Peyer's patch (tissue), 4 donors: ENCODE data around the gene ATP9B. TPM values are rescaled to one million over a fixed set of nuclear protein-coding genes. Genes with fewer than 3 reads are reported as not detected.

Experiments
- DNase-seq, 3 donors: peaks; one replicate each; pipeline ENCODE4 v3.0.0-alpha.2; 2017 to 2019
- H3K27ac ChIP-seq, 4 donors: fragments of 200-600 bp; sonication (generic); one replicate each; pipeline ENCODE4 v1.5.1; 2016 to 2019
- H3K27me3 ChIP-seq, 2 donors: fragments of 200-600 bp; sonication (generic); one replicate each; pipeline ENCODE4 v1.5.1; 2019
- H3K36me3 ChIP-seq, 3 donors: fragments of 200-600 bp; sonication (generic); one replicate each; pipeline ENCODE4 v1.5.1; 2016 to 2019
- H3K4me1 ChIP-seq, 4 donors: fragments of 200-600 bp; sonication (generic); one replicate each; pipeline ENCODE4 v1.5.1; 2016 to 2019
- H3K4me3 ChIP-seq, 4 donors: fragments of 200-600 bp; sonication (generic); 1 replicate in 3 of 4; 2 replicates in 1 of 4; pipeline ENCODE4 v1.5.1; 2016 to 2019; ENCODE audit warnings: mild to moderate bottlenecking in 1 of 4
- H3K9me3 ChIP-seq, 4 donors: fragments of 200-600 bp; sonication (generic); one replicate each; pipeline ENCODE4 v1.5.1; 2016 to 2019; ENCODE audit warnings: mild to moderate bottlenecking in 1 of 4
- POLR2A ChIP-seq, 2 donors: fragments of 450-650 bp; IDR thresholded peaks; one replicate each; pipeline ENCODE4 v1.5.1; 2017; ENCODE audit warnings: antibody characterized with exemption in 2 of 2, mild to moderate bottlenecking in 2 of 2, moderate library complexity in 2 of 2
- total RNA-seq, 4 donors: library from RNA; depleted of rRNA; stranded (reverse); fragments of >200 nt; gene quantifications; one replicate each; pipeline ENCODE4 v1.1.0, GENCODE V29; 2016
- TF ChIP-seq, protein P1 (sequence below), 6 experiments: fragments of 450-650 bp in 4 of 6; fragments of 200-600 bp in 2 of 6; sonication (generic) in 1 of 6; IDR thresholded peaks; one replicate each; pipeline ENCODE4 v1.5.1; 2017 to 2019; ENCODE audit warnings: antibody characterized with exemption in 6 of 6, mild to moderate bottlenecking in 3 of 6, moderate library complexity in 1 of 6

The ATP9B gene
- total RNA-seq, 4 donors from 2014 or later, result 37.5 to 107 (median 61.9) TPM

DNA sequence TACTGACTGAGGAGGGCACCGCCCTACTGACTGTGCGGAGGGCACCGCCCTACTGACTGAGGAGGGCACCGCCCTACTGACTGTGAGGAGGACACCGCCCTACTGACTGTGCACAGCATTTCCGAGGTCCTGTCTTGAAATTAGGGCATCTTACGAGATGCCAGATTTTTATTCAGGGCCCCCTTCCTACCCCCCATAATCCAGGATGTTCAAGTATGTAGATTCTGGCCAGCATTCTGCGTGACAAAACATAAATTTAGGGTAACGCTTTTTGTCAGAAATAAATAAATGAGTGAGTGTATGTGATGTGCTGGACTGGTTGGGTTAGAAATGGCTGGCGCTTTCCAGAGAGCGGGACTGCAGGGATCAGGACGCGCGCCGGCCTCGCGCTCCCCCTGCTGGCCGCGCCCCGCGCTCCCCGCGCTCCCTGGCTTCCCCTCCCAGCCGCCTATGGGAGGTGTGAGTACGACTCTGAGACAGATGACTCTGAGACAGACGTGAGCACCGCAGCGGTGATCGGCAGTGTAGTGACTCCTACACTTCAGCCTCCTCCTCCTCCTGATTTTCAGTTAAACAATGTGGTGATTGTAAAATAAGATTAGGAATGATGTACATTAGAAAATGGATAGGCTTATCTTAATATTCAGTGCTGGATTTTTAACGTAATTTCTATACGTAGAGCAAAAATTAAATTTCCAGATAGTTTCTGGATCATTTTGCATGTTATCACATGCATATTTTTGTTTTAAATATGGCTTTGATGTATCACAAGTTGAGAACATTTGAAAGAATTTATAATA, 177.3 kb downstream of the ATP9B start:
- no peak for TF ChIP-seq POLR2A (IDR thresholded peaks at IDR 0.05)
- TF ChIP-seq, protein P1, sequence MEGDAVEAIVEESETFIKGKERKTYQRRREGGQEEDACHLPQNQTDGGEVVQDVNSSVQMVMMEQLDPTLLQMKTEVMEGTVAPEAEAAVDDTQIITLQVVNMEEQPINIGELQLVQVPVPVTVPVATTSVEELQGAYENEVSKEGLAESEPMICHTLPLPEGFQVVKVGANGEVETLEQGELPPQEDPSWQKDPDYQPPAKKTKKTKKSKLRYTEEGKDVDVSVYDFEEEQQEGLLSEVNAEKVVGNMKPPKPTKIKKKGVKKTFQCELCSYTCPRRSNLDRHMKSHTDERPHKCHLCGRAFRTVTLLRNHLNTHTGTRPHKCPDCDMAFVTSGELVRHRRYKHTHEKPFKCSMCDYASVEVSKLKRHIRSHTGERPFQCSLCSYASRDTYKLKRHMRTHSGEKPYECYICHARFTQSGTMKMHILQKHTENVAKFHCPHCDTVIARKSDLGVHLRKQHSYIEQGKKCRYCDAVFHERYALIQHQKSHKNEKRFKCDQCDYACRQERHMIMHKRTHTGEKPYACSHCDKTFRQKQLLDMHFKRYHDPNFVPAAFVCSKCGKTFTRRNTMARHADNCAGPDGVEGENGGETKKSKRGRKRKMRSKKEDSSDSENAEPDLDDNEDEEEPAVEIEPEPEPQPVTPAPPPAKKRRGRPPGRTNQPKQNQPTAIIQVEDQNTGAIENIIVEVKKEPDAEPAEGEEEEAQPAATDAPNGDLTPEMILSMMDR (IDR thresholded peaks at IDR 0.05), result peak; percentile 60 to 96 (median 82)
- no peaks in the 10 kb centered on the region for H3K27me3 ChIP-seq
- peak; percentile 48 to 77 (median 76) for DNase-seq
- H3K36me3 ChIP-seq, result no peaks in the 10 kb centered on the region
- H3K4me1 ChIP-seq, result no peaks in the 10 kb centered on the region
- H3K9me3 ChIP-seq, result no peaks in the 10 kb centered on the region
- H3K27ac ChIP-seq, result no peak overlapping the region
- no peak overlapping the region for H3K4me3 ChIP-seq

DNA sequence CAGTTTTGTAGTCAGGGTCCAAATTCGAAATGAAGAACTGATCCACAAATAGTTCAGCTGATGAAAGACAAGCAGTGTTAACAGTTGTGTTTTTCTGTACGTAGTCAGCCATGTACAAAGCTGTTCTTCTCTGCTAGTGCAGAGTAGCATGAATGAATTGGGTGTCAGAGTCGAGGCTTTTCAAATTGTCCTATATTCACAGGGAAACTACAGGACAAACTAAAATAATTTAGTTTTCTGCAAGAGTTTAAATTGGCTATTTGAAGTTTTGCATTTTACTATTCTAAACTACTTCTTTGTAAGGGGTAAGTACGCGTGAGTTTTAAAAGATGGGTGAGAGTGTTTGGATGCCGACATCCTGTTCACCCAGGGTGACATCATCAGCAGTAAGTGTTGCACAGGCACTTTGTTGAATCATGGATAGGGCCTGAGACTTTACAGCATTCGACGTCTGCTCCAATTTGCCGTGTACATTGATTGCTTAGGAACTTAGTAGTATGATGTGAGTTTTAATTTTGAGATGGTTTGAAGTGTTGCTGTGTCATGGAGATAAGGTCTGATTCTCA, 179.4 kb downstream of the ATP9B start:
- Histone ChIP-seq H3K36me3 (no peaks in the 10 kb centered on the region), H3K27me3 (no peaks in the 10 kb centered on the region), H3K4me1 (no peaks in the 10 kb centered on the region), H3K4me3 (no peak overlapping the region), H3K9me3 (no peaks in the 10 kb centered on the region), H3K27ac (no peak overlapping the region)
- no peak for TF ChIP-seq POLR2A (IDR thresholded peaks at IDR 0.05)
- TF ChIP-seq, protein P1 (IDR thresholded peaks at IDR 0.05), result no peak
- DNase-seq, result no peak

DNA sequence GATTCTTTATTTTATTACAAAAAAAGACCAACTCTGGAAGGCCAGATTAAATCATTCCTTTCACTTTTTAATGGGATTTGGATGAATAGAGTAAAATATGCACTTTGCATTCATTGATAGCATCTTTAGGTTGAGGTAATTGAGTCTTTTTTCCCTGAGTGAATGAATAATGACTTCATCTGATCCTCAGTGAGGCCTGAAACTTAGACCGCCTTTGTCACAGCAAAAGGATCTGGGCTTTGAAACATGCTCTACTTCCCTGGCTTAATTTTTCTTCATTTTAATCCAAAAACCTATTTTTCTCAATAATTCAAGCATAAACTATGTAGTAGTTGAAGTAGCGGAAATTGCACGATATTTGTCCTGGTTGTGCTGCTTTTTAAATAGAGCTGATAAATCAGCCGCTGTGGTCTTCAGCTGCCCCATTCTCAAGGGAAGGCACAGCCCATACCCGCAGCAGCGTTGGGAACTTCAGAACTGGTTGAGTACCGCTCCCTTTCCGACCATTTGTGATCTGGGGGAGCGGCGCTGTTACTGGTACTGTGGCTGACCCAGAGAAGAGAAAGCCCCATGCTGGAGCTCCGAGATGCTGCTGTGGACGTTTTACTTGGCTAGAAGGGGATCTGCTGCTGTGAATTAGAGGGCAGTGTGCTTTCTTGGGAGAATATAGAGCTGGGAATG, 181.2 kb downstream of the ATP9B start:
- TF ChIP-seq, protein P1 (IDR thresholded peaks at IDR 0.05), result no peak
- TF ChIP-seq POLR2A (IDR thresholded peaks at IDR 0.05), result no peak
- no peaks in the 10 kb centered on the region for H3K36me3 ChIP-seq
- DNase-seq, result no peak
- no peak overlapping the region for H3K27ac ChIP-seq
- no peaks in the 10 kb centered on the region for H3K27me3 ChIP-seq
- H3K9me3 ChIP-seq, result no peaks in the 10 kb centered on the region
- no peaks in the 10 kb centered on the region for H3K4me1 ChIP-seq
- no peak overlapping the region for H3K4me3 ChIP-seq

DNA sequence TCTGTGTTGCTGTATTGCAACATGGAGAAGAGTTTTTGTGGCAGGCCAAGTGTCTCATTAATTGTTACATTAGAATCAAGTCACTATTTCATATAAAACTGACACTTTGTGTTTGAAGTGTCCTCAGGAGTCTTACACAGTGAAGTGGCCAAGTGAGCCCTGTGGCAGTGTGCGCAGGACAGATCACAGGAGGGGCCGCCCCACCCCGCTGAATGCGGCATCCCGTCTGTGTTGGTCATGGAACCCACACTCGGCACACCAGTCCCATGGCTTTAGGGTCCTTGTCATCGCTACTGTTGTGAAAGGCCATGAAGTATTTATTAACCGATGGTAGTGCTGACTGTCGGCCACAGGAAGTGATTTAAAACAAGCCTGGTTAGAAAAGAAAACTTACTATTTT, 181.8 kb downstream of the ATP9B start:
- Histone ChIP-seq H3K36me3 (no peaks in the 10 kb centered on the region), H3K27me3 (no peaks in the 10 kb centered on the region), H3K4me1 (no peaks in the 10 kb centered on the region), H3K4me3 (no peak overlapping the region), H3K9me3 (no peaks in the 10 kb centered on the region), H3K27ac (no peak overlapping the region)
- no peak for DNase-seq
- TF ChIP-seq, protein P1 (IDR thresholded peaks at IDR 0.05), result no peak

DNA sequence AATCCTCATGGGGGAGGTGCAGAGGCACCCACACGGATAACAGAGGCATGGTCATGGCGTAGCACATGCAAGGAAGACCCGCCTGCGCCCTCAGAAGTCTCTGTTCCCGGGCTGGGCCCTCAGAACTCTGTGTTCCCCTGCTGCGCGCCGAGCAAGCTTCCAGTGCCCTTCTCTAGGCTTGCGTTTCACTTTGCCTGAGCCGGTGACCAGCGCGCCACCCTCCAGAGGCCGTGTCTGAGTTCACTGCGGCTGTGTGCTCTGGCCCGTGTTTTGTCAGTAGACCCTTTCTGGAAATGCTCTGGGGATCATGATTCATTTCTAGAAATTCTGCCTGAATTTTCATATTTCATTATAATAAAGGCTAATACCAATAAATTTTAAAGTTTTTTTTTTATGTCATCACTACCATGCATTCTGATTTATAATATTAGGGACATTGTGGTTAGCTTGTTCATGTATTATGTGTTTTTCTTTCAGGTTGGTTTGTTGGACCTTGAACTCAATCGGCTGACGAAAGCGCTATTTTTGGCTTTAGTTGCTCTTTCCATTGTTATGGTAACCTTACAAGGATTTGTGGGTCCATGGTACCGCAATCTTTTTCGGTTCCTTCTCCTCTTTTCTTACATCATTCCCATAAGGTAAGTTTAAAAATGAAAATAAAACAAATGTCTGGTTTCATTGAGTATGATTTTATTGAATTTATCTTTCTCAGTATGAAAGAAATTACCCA, 183.9 kb downstream of the ATP9B start:
- Histone ChIP-seq H3K36me3 (no peaks in the 10 kb centered on the region), H3K27me3 (no peaks in the 10 kb centered on the region), H3K4me1 (no peaks in the 10 kb centered on the region), H3K9me3 (no peaks in the 10 kb centered on the region), H3K27ac (no peak overlapping the region), H3K4me3 (no peak overlapping the region)
- no peak for TF ChIP-seq POLR2A (IDR thresholded peaks at IDR 0.05)
- TF ChIP-seq, protein P1 (IDR thresholded peaks at IDR 0.05), result no peak
- DNase-seq, result no peak
